GM23338 (cell line): ENCODE data around the gene NSF. TPM values are rescaled to one million over a fixed set of nuclear protein-coding genes. Genes with fewer than 3 reads are reported as not detected.

Experiments
- ATAC-seq: fragments of 200-7000 bp; cut with Tn5 transposase; 3 replicates; pipeline ENCODE4 v1.9.1; 2020
- DNase-seq: peaks from one replicate; pipeline ENCODE4 v3.0.0-alpha.2; 2015; ENCODE audit warnings: low spot score
- H2AFZ ChIP-seq: fragments of 200-600 bp; sonication (generic); 2 replicates; pipeline ENCODE4 v1.8.0; 2016; ENCODE audit warnings: antibody characterized with exemption, mild to moderate bottlenecking, moderate library complexity
- H3F3A ChIP-seq: fragments of 200-600 bp; sonication (generic); replicated peaks from 2 replicates; pipeline ENCODE4 v1.8.0; 2017; ENCODE audit warnings: antibody characterized with exemption, mixed run types, low read depth
- H3K27ac ChIP-seq: fragments of 200-600 bp; sonication (generic); 2 replicates; pipeline ENCODE4 v1.6.1; 2016; ENCODE audit warnings: low read depth
- H3K27me3 ChIP-seq: fragments of 200-600 bp; sonication (generic); 2 replicates; pipeline ENCODE4 v1.8.0; 2016; ENCODE audit warnings: mild to moderate bottlenecking, mixed run types, moderate library complexity; ENCODE audit not compliant: insufficient read depth
- H3K36me3 ChIP-seq: fragments of 200-600 bp; sonication (generic); 2 replicates; pipeline ENCODE4 v1.8.0; 2016; ENCODE audit warnings: mild to moderate bottlenecking; ENCODE audit not compliant: insufficient read depth
- H3K4me1 ChIP-seq: fragments of 200-600 bp; sonication (generic); 2 replicates; pipeline ENCODE4 v1.8.0; 2016; ENCODE audit warnings: mild to moderate bottlenecking, moderate library complexity; ENCODE audit not compliant: insufficient read depth
- H3K4me2 ChIP-seq: fragments of 200-600 bp; sonication (generic); 2 replicates; pipeline ENCODE4 v1.7.1; 2017; ENCODE audit warnings: mixed run types
- H3K4me3 ChIP-seq: fragments of 200-600 bp; sonication (generic); 2 replicates; pipeline ENCODE4 v1.6.1; 2016; ENCODE audit warnings: mixed run types
- H3K79me2 ChIP-seq: fragments of 200-600 bp; sonication (generic); replicated peaks from 2 replicates; pipeline ENCODE4 v1.8.0; 2017; ENCODE audit warnings: mild to moderate bottlenecking; ENCODE audit not compliant: insufficient read depth
- H3K9me2 ChIP-seq: fragments of 200-600 bp; sonication (generic); 2 replicates; pipeline ENCODE4 v1.8.0; 2017; ENCODE audit not compliant: insufficient read depth
- H4K20me1 ChIP-seq: fragments of 200-600 bp; sonication (generic); replicated peaks from 2 replicates; pipeline ENCODE4 v1.8.0; 2017; ENCODE audit warnings: mild to moderate bottlenecking; ENCODE audit not compliant: insufficient read depth
- H3K27ac Mint-ChIP-seq: 2 replicates; pipeline ENCODE4 v1.8.0; 2020; ENCODE audit warnings: inconsistent platforms, mild to moderate bottlenecking, moderate library complexity, mixed read lengths
- H3K27me3 Mint-ChIP-seq: 3 replicates; pipeline ENCODE4 v1.8.0; 2022; ENCODE audit warnings: low read depth, mild to moderate bottlenecking, moderate library complexity, mixed read lengths, inconsistent platforms; ENCODE audit not compliant: insufficient read depth, poor library complexity
- H3K36me3 Mint-ChIP-seq: 3 replicates; pipeline ENCODE4 v1.8.0; 2021; ENCODE audit warnings: low read depth, mild to moderate bottlenecking, inconsistent platforms, moderate library complexity, mixed read lengths
- H3K4me1 Mint-ChIP-seq: 3 replicates; pipeline ENCODE4 v1.8.0; 2020; ENCODE audit warnings: mild to moderate bottlenecking, inconsistent platforms, mixed read lengths
- H3K4me3 Mint-ChIP-seq: 3 replicates; pipeline ENCODE4 v1.8.0; 2021; ENCODE audit warnings: moderate library complexity, mild to moderate bottlenecking, inconsistent platforms, mixed read lengths
- H3K9me3 Mint-ChIP-seq: 3 replicates; pipeline ENCODE4 v1.8.0; 2020; ENCODE audit warnings: moderate library complexity, mild to moderate bottlenecking, inconsistent platforms, mixed read lengths
- CREB1 ChIP-seq: fragments of 250-450 bp; sonication (Bioruptor Pico); IDR thresholded peaks from 2 replicates; pipeline ENCODE4 v1.5.0; 2020; ENCODE audit warnings: low read depth, mild to moderate bottlenecking, moderate library complexity
- EZH2 ChIP-seq: fragments of 200-600 bp; sonication (generic); IDR thresholded peaks from one replicate; pipeline ENCODE4 v1.8.0; 2017; ENCODE audit warnings: antibody characterized with exemption, mild to moderate bottlenecking, low read depth; ENCODE audit not compliant: unreplicated experiment
- EZH2phosphoT487 ChIP-seq: fragments of 200-600 bp; sonication (generic); IDR thresholded peaks from one replicate; pipeline ENCODE4 v1.8.1; 2018; ENCODE audit warnings: antibody characterized with exemption; ENCODE audit not compliant: unreplicated experiment
- JUNB ChIP-seq: IDR thresholded peaks from one replicate; pipeline ENCODE4 v1.6.1; 2016; ENCODE audit warnings: antibody characterized with exemption; ENCODE audit not compliant: unreplicated experiment
- NANOG ChIP-seq: IDR thresholded peaks from 2 replicates; pipeline ENCODE4 v1.6.1; 2016; ENCODE audit warnings: antibody characterized with exemption, borderline replicate concordance
- POLR2AphosphoS5 ChIP-seq: IDR thresholded peaks from 2 replicates; pipeline ENCODE4 v1.6.1; 2016; ENCODE audit warnings: antibody characterized with exemption, low read depth
- REST ChIP-seq: IDR thresholded peaks from one replicate; pipeline ENCODE4 v1.6.1; 2018; ENCODE audit warnings: antibody characterized with exemption; ENCODE audit not compliant: unreplicated experiment
- STAT1 ChIP-seq: IDR thresholded peaks from one replicate; pipeline ENCODE4 v1.6.1; 2016; ENCODE audit warnings: antibody characterized with exemption; ENCODE audit not compliant: unreplicated experiment
- ZNF114 ChIP-seq: fragments of 250-450 bp; sonication (Bioruptor Pico); IDR thresholded peaks from 2 replicates; pipeline ENCODE4 v1.5.0; 2020; ENCODE audit warnings: mild to moderate bottlenecking, moderate library complexity
- ZNF331 ChIP-seq: fragments of 250-450 bp; sonication (Bioruptor Pico); IDR thresholded peaks from 2 replicates; pipeline ENCODE4 v1.5.0; 2020; ENCODE audit warnings: low read depth, mild to moderate bottlenecking, moderate library complexity
- ZNF462 ChIP-seq: fragments of 250-450 bp; sonication (Bioruptor Pico); IDR thresholded peaks from 2 replicates; pipeline ENCODE4 v1.5.0; 2020; ENCODE audit warnings: mild to moderate bottlenecking, moderate library complexity
- polyA plus RNA-seq: library from polyadenylated mRNA; unstranded; fragments of >200 nt; fragmentation: Nextera tagmentation; extraction: Ambion mirVana; gene quantifications from 2 replicates; pipeline ENCODE4 v1.2.1, GENCODE V29; 2016
- total RNA-seq: library from RNA; depleted of rRNA; stranded (reverse); fragments of >200 nt; shearing (Covaris generic); gene quantifications from 2 replicates; pipeline ENCODE4 v1.2.3, GENCODE V29; 2014

The NSF gene
- total and polyA plus RNA-seq, 2 experiments from 2014 or later: 12.5 to 26.5 TPM

- no peak for ATAC-seq
- H3K27ac Mint-ChIP-seq: no peak overlapping the region
- no peak for DNase-seq
Measured at GRCh38 chr17:46796956-46797530, 206.6 kb downstream of the NSF start.

More at GRCh38 chr17:46796956-46797530, 206.6 kb downstream of the NSF start:
- peaks cover under 1% of the 10 kb centered on the region; the same call in 1 of the 2 replicates for H3K27me3 ChIP-seq
- no peak overlapping the region for H3K4me3 Mint-ChIP-seq
- no peaks in the 10 kb centered on the region for H3K36me3 ChIP-seq
- peaks cover 12% of the 10 kb centered on the region for H3K27me3 Mint-ChIP-seq
- no peaks in the 10 kb centered on the region for H3K36me3 Mint-ChIP-seq
- TF ChIP-seq JUNB: no peak
- TF ChIP-seq EZH2: no peak
- no peak for TF ChIP-seq REST
- no peak for TF ChIP-seq POLR2AphosphoS5
- no peak for TF ChIP-seq ZNF462 (CRISPR knock-in tag)
- TF ChIP-seq ZNF114 (CRISPR knock-in tag): no peak
- no peak for TF ChIP-seq EZH2phosphoT487
- no peak for TF ChIP-seq STAT1
- no peak for TF ChIP-seq NANOG
- no peak for TF ChIP-seq ZNF331
- no peak for TF ChIP-seq CREB1
- H3K9me2 ChIP-seq: no peaks in the 10 kb centered on the region
- H3K79me2 ChIP-seq: no peaks in the 10 kb centered on the region
- peaks cover 8% of the 10 kb centered on the region; the same call in 2 of the 3 replicates for H3K4me1 Mint-ChIP-seq
- no peaks in the 10 kb centered on the region; the same call in 1 of the 2 replicates for H4K20me1 ChIP-seq
- no peak overlapping the region for H3K4me2 ChIP-seq
- H3K27ac ChIP-seq: no peak overlapping the region
- no peak overlapping the region for H3K4me3 ChIP-seq
- no peak overlapping the region for H2AFZ ChIP-seq
- H3K9me3 Mint-ChIP-seq: no peaks in the 10 kb centered on the region; the same call in 2 of the 3 replicates
- no peaks in the 10 kb centered on the region for H3K4me1 ChIP-seq
- no peaks in the 10 kb centered on the region for H3F3A ChIP-seq
